Measurements from ENCODE around the gene YES1. TPM values are rescaled to one million over a fixed set of nuclear protein-coding genes. Genes with fewer than 3 reads are reported as not detected.

YES1 gene
- polyA plus RNA-seq, 4 donors: 35.9 to 47.1 (median 39.8) TPM

DNA sequence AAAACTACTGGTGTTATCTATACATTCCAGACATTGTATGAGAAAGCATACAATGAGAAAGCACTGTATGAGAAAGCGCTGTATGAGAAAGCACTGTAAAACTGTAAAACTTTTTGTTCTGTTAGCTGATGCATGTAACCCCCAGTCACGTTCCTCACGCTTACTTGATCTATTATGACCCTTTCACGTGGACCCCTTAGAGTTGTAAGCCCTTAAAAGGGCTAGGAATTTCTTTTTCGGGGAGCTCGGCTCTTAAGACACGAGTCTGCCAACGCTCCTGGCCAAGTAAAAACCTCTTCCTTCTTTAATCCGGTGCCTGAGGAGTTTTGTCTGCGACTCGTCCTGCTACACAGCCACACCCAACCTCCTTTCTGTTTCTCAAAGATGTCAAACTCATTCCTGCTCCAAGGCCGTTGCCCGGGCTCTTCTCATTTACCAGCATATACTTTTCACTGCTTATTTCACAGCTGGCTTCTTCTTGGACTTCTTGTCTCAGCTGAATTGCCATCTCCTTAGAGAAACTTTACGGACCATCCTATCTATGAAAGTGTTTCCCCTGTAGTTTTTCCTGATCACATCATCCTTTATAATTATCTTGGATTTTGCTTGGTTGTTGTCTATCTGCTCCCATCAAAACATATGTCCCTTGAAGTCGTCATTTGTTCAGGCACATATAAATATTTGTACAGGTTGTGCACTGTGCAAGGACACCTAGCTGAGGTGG, 29.8 kb upstream of the YES1 start:
- peaks cover 0 to 12% (median 0%) of the 10 kb centered on the region in 3 donors for H3K4me1 ChIP-seq (ENCODE audit: control insufficient read depth in 3 of 3, insufficient read depth in 2 of 3, low read depth in 1 of 3, low read length in 2 of 3)
- H3K27me3 ChIP-seq (ENCODE audit: control insufficient read depth in 3 of 3, insufficient read depth in 3 of 3, low read length in 3 of 3): no peaks in the 10 kb centered on the region
- no peaks in the 10 kb centered on the region for H3K36me3 ChIP-seq (ENCODE audit: control insufficient read depth in 3 of 3, insufficient read depth in 2 of 3, low read depth in 1 of 3, low read length in 3 of 3)
- H3K27ac ChIP-seq (ENCODE audit: low read depth in 1 of 3, low read length in 2 of 3): no peak overlapping the region
- 62 to 72% (median 69%) methylated on average over 15 of the region's 15 CpGs for WGBS, 3 donors
- FAIRE-seq: no peak
- no peak for DNase-seq
- H3K4me3 ChIP-seq (ENCODE audit: low read depth in 1 of 3, low read length in 3 of 3): no peak overlapping the region
- H3K9me3 ChIP-seq (ENCODE audit: control insufficient read depth in 2 of 2, insufficient read depth in 1 of 2, low read depth in 1 of 2, low read length in 1 of 2): no peaks in the 10 kb centered on the region

DNA sequence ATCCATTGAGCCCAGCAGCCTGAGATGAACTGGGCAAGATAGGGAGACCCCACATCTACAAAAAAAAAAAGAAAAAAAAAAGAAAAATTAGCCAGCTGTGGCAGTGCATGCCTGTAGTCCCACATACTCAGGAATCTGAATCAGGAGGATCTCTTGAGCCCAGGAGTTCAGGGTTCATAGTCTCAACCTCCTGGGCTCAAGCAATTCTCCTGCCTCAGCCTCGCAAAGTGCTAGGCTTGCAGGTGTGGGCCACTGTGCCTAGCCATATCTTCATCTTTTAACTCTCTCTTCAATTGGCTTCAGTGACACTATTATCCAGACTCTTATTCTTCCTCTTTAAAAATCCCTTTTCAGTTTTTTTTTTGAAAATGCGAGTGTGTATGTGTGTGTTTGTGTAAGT, 28.5 kb upstream of the YES1 start:
- no peaks in the 10 kb centered on the region for H3K9me3 ChIP-seq (ENCODE audit: control insufficient read depth in 2 of 2, insufficient read depth in 1 of 2, low read depth in 1 of 2, low read length in 1 of 2)
- H3K36me3 ChIP-seq (ENCODE audit: control insufficient read depth in 3 of 3, insufficient read depth in 2 of 3, low read depth in 1 of 3, low read length in 3 of 3): no peaks in the 10 kb centered on the region
- FAIRE-seq (no peak), DNase-seq (peak; percentile 27 to 59)
- 64 to 82% (median 71%) methylated on average over 2 of the region's 2 CpGs for WGBS, 3 donors
- peaks cover 0 to 12% (median 0%) of the 10 kb centered on the region in 3 donors for H3K4me1 ChIP-seq (ENCODE audit: control insufficient read depth in 3 of 3, insufficient read depth in 2 of 3, low read depth in 1 of 3, low read length in 2 of 3)
- H3K27me3 ChIP-seq (ENCODE audit: control insufficient read depth in 3 of 3, insufficient read depth in 3 of 3, low read length in 3 of 3): no peaks in the 10 kb centered on the region
- no peak overlapping the region for H3K27ac ChIP-seq (ENCODE audit: low read depth in 1 of 3, low read length in 2 of 3)
- H3K4me3 ChIP-seq (ENCODE audit: low read depth in 1 of 3, low read length in 3 of 3): no peak overlapping the region

DNA sequence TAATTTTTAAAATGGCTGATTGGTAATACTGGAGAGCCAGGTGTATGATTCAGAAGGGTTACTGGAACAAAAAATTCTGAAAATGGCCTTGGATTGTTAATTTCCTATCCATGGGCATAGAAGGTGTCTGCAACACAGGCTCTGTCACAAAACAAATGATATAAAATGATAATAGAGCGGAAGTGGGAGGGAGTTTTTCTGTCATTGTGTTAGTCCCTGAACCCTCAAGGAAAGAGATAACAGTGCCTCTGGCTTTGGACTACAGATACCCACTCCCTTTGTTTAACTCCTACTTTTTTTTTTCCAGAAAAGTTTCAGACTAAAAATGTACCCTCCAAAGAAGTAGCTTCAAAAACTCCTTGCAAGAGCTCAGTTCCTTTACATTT, 28.0 kb upstream of the YES1 start:
- FAIRE-seq (no peak), DNase-seq (no peak)
- Histone ChIP-seq H3K27ac (ENCODE audit: low read depth in 1 of 3, low read length in 2 of 3) (no peak overlapping the region), H3K4me1 (ENCODE audit: control insufficient read depth in 3 of 3, insufficient read depth in 2 of 3, low read depth in 1 of 3, low read length in 2 of 3) (peaks cover 0 to 12% (median 0%) of the 10 kb centered on the region in 3 donors), H3K27me3 (ENCODE audit: control insufficient read depth in 3 of 3, insufficient read depth in 3 of 3, low read length in 3 of 3) (no peaks in the 10 kb centered on the region), H3K4me3 (ENCODE audit: low read depth in 1 of 3, low read length in 3 of 3) (no peak overlapping the region), H3K9me3 (ENCODE audit: control insufficient read depth in 2 of 2, insufficient read depth in 1 of 2, low read depth in 1 of 2, low read length in 1 of 2) (no peaks in the 10 kb centered on the region), H3K36me3 (ENCODE audit: control insufficient read depth in 3 of 3, insufficient read depth in 2 of 3, low read depth in 1 of 3, low read length in 3 of 3) (no peaks in the 10 kb centered on the region)
- 10 to 73% (median 50%) methylated on average over 1 of the region's 1 CpG for WGBS, 3 donors

DNA sequence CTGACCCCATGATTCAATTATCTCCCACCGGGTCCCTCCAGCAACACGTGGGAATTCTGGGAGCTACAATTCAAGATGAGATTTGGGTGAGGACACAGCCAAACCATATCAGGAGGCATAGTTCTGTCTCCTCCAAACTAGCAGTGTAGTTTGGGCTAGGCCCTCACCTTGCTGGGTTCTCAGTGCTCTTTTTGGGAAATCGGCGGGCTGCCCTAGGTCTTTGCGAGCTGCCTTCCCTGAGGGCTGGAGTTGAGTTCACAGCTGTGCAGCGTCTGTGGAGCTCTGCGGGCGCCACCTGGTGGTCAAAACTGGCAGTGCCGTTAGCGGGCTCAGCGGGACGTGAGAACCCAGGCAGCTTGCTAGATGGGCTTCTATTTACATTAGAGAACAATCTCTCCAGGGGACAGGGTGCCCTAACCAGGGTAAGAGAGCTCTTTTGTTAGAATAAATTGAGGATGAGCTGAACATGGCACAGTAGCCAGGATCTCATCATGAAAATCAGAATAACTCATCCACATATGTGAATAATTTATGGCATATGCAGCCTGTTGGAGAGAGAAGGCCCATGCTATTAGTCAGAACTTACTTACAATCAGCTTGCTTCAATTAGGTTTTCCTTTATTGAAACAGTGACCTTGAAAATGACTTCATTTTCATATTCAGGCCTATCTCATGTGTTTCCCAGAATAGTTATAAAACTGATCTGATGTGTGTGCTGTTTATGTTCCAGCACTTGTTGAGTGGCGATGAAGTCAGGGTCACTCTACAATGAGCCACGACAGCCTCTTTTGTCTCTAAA, 27.4 kb upstream of the YES1 start:
- Histone ChIP-seq H3K4me1 (ENCODE audit: control insufficient read depth in 3 of 3, insufficient read depth in 2 of 3, low read depth in 1 of 3, low read length in 2 of 3) (peaks cover 0 to 12% (median 0%) of the 10 kb centered on the region in 3 donors), H3K9me3 (ENCODE audit: control insufficient read depth in 2 of 2, insufficient read depth in 1 of 2, low read depth in 1 of 2, low read length in 1 of 2) (no peaks in the 10 kb centered on the region), H3K27ac (ENCODE audit: low read depth in 1 of 3, low read length in 2 of 3) (no peak overlapping the region), H3K27me3 (ENCODE audit: control insufficient read depth in 3 of 3, insufficient read depth in 3 of 3, low read length in 3 of 3) (no peaks in the 10 kb centered on the region), H3K4me3 (ENCODE audit: low read depth in 1 of 3, low read length in 3 of 3) (no peak overlapping the region), H3K36me3 (ENCODE audit: control insufficient read depth in 3 of 3, insufficient read depth in 2 of 3, low read depth in 1 of 3, low read length in 3 of 3) (no peaks in the 10 kb centered on the region)
- FAIRE-seq (no peak), DNase-seq (peak; percentile 79 to 90)
- 15 to 17% (median 16%) methylated on average over 14 of the region's 14 CpGs for WGBS, 3 donors

DNA sequence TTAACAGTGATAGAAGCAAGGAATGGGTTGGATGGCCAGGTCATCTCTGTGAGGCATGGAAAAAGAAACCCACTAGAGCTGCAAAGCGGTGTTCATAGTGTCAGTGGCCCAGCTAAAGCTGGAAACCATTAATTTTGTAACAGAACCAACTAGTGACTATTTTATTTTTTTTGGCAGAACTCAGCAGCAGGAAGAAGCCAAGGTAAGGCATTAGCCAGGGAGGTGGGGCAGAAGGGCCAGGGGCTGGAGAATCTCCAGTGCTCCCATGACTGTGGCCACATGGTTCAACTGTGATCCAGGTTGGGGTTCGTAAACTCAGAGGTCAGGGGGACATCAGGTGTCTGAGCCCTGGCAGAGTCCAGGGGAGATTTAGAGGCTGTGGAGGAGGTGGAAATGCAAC, 25.9 kb upstream of the YES1 start:
- no peak overlapping the region for H3K27ac ChIP-seq (ENCODE audit: low read depth in 1 of 3, low read length in 2 of 3)
- H3K4me1 ChIP-seq (ENCODE audit: control insufficient read depth in 3 of 3, insufficient read depth in 2 of 3, low read depth in 1 of 3, low read length in 2 of 3): peaks cover 0 to 12% (median 0%) of the 10 kb centered on the region in 3 donors
- H3K9me3 ChIP-seq (ENCODE audit: control insufficient read depth in 2 of 2, insufficient read depth in 1 of 2, low read depth in 1 of 2, low read length in 1 of 2): no peaks in the 10 kb centered on the region
- H3K27me3 ChIP-seq (ENCODE audit: control insufficient read depth in 3 of 3, insufficient read depth in 3 of 3, low read length in 3 of 3): no peaks in the 10 kb centered on the region
- no peak for FAIRE-seq
- no peak overlapping the region for H3K4me3 ChIP-seq (ENCODE audit: low read depth in 1 of 3, low read length in 3 of 3)
- 87 to 96% (median 94%) methylated on average over 2 of the region's 2 CpGs for WGBS, 3 donors
- DNase-seq: no peak
- no peaks in the 10 kb centered on the region for H3K36me3 ChIP-seq (ENCODE audit: control insufficient read depth in 3 of 3, insufficient read depth in 2 of 3, low read depth in 1 of 3, low read length in 3 of 3)

DNA sequence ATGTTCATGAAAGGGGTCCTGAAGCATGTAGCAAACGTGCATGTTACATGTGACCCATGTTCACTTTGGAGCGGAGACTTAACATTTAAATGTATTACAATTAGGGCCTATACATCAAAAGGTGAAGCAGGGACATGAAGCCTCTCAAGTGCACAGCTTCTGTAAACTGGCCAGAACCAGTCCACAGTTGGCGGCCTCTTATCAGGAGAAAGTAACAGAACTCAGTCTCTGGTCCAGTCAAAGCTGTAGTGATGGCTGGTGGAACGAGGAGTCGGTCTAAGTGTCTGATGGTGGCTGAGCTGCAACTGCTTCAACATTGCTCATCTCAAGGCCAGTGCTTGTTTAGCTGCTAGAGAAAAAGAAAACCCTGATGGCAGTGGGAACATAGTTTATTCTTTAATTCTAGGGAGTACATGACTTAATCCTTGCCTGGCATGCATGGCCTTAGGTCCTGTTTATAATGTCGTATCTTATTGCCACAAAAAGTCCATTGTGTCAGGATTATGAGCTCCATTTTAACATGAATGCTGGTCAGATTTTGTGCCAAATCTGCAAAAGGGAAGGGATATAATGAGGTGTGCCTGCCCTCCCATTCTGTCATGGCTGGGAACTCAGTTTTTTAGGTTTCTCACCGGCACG, 22.2 kb upstream of the YES1 start:
- 78 to 89% (median 84%) methylated on average over 8 of the region's 8 CpGs for WGBS, 3 donors
- Histone ChIP-seq H3K4me1 (ENCODE audit: control insufficient read depth in 3 of 3, insufficient read depth in 2 of 3, low read depth in 1 of 3, low read length in 2 of 3) (no peaks in the 10 kb centered on the region), H3K4me3 (ENCODE audit: low read depth in 1 of 3, low read length in 3 of 3) (no peak overlapping the region), H3K27me3 (ENCODE audit: control insufficient read depth in 3 of 3, insufficient read depth in 3 of 3, low read length in 3 of 3) (peaks cover 0 to 2% (median 0%) of the 10 kb centered on the region in 3 donors), H3K27ac (ENCODE audit: low read depth in 1 of 3, low read length in 2 of 3) (no peak overlapping the region), H3K9me3 (ENCODE audit: control insufficient read depth in 2 of 2, insufficient read depth in 1 of 2, low read depth in 1 of 2, low read length in 1 of 2) (no peaks in the 10 kb centered on the region), H3K36me3 (ENCODE audit: control insufficient read depth in 3 of 3, insufficient read depth in 2 of 3, low read depth in 1 of 3, low read length in 3 of 3) (no peaks in the 10 kb centered on the region)
- no peak for FAIRE-seq
- DNase-seq: no peak

DNA sequence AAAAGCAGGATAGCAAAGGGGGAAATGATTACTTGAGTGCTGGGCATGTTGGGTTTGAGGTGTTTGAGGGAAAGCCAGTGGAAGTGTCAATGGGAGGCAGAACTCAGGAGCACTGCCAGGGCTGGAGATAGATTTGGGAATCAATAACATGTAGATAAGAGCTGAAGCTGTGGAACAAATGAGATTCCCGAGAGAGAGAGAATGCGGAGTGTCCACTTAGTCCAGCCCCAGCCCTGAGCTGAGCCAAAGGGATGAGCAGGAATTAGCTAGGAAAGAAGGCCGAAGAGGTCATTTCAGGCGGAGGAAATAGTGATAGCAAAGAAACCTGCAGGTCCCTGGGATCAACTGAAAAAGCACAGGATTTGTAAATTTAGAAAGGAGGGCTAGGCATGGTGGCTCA, 21.2 kb upstream of the YES1 start:
- Histone ChIP-seq H3K4me1 (ENCODE audit: control insufficient read depth in 3 of 3, insufficient read depth in 2 of 3, low read depth in 1 of 3, low read length in 2 of 3) (no peaks in the 10 kb centered on the region), H3K27me3 (ENCODE audit: control insufficient read depth in 3 of 3, insufficient read depth in 3 of 3, low read length in 3 of 3) (peaks cover 0 to 2% (median 0%) of the 10 kb centered on the region in 3 donors), H3K27ac (ENCODE audit: low read depth in 1 of 3, low read length in 2 of 3) (no peak overlapping the region), H3K4me3 (ENCODE audit: low read depth in 1 of 3, low read length in 3 of 3) (no peak overlapping the region), H3K36me3 (ENCODE audit: control insufficient read depth in 3 of 3, insufficient read depth in 2 of 3, low read depth in 1 of 3, low read length in 3 of 3) (no peaks in the 10 kb centered on the region), H3K9me3 (ENCODE audit: control insufficient read depth in 2 of 2, insufficient read depth in 1 of 2, low read depth in 1 of 2, low read length in 1 of 2) (no peaks in the 10 kb centered on the region)
- FAIRE-seq (no peak), DNase-seq (no peak)
- WGBS, 3 donors: 89 to 98% (median 91%) methylated on average over 4 of the region's 4 CpGs

DNA sequence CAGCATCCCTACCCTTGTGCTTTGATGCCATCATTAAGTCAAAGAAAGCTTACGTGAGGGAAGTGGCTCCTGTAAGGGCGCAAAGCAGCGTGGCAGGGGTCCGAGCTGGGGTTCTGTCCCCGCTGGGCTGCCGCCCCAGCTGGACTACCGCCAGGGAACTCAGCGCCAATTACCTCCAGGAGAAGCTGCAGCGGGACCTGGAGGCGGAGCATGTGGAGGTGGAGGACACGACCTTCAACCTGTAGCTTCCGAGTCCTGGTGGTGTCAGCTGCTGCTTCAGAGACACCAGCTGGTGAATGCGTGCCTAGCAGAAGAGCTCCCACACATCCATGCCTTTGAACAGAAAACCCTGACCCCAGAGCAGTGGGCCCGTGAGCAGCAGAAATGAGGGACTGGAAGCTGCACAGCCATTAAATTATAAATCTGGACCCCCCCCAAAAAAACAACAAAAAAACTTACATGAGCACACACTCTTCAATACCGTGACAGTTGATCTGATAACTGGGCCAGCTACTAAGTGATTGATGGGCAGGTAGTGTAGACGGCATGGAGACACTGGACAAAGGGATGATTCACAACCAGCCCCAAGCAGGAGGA, 20.1 kb upstream of the YES1 start:
- Histone ChIP-seq H3K4me1 (ENCODE audit: control insufficient read depth in 3 of 3, insufficient read depth in 2 of 3, low read depth in 1 of 3, low read length in 2 of 3) (no peaks in the 10 kb centered on the region), H3K27ac (ENCODE audit: low read depth in 1 of 3, low read length in 2 of 3) (no peak overlapping the region), H3K36me3 (ENCODE audit: control insufficient read depth in 3 of 3, insufficient read depth in 2 of 3, low read depth in 1 of 3, low read length in 3 of 3) (no peaks in the 10 kb centered on the region), H3K4me3 (ENCODE audit: low read depth in 1 of 3, low read length in 3 of 3) (peak overlapping the region in 1 of 3 donors; percentile 17), H3K27me3 (ENCODE audit: control insufficient read depth in 3 of 3, insufficient read depth in 3 of 3, low read length in 3 of 3) (peaks cover 0 to 2% (median 0%) of the 10 kb centered on the region in 3 donors), H3K9me3 (ENCODE audit: control insufficient read depth in 2 of 2, insufficient read depth in 1 of 2, low read depth in 1 of 2, low read length in 1 of 2) (no peaks in the 10 kb centered on the region)
- peak; percentile 64 to 88 for DNase-seq
- WGBS, 3 donors: 6 to 29% (median 20%) methylated on average over 16 of the region's 16 CpGs
- no peak for FAIRE-seq
